Tibial nerve (tissue), 4 donors: ENCODE measurements around the gene MAPK14.
"Not testable (repeated sequence)": the region's sequence is repeated elsewhere in the genome, so short reads cannot be mapped to it uniquely, and the experiment has no call there.

Experiments
- EP300 ChIP-seq, 2 donors: sonication (generic); formaldehyde crosslinking; IDR thresholded peaks; one replicate each; pipeline ENCODE4 v1.6.1; 2017; ENCODE audit warnings: antibody characterized with exemption in 2 of 2, mild to moderate bottlenecking in 1 of 2
- POLR2A ChIP-seq, 2 donors: fragments of 450-650 bp; IDR thresholded peaks; one replicate each; pipeline ENCODE4 v1.6.1; 2017; ENCODE audit warnings: antibody characterized with exemption in 2 of 2, mild to moderate bottlenecking in 2 of 2, moderate library complexity in 2 of 2
- TF ChIP-seq, protein P1 (sequence below), 5 experiments: fragments of 200-600 bp in 3 of 5; fragments of 450-650 bp in 2 of 5; sonication (generic) in 3 of 5; IDR thresholded peaks; one replicate each; pipeline ENCODE4 v1.5.1; 2016 to 2019; ENCODE audit warnings: antibody characterized with exemption in 5 of 5, mild to moderate bottlenecking in 3 of 5, moderate library complexity in 2 of 5

- TF ChIP-seq, protein P1, sequence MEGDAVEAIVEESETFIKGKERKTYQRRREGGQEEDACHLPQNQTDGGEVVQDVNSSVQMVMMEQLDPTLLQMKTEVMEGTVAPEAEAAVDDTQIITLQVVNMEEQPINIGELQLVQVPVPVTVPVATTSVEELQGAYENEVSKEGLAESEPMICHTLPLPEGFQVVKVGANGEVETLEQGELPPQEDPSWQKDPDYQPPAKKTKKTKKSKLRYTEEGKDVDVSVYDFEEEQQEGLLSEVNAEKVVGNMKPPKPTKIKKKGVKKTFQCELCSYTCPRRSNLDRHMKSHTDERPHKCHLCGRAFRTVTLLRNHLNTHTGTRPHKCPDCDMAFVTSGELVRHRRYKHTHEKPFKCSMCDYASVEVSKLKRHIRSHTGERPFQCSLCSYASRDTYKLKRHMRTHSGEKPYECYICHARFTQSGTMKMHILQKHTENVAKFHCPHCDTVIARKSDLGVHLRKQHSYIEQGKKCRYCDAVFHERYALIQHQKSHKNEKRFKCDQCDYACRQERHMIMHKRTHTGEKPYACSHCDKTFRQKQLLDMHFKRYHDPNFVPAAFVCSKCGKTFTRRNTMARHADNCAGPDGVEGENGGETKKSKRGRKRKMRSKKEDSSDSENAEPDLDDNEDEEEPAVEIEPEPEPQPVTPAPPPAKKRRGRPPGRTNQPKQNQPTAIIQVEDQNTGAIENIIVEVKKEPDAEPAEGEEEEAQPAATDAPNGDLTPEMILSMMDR (IDR thresholded peaks at IDR 0.05) = not testable (repeated sequence)
- TF ChIP-seq EP300, POLR2A (IDR thresholded peaks at IDR 0.05): not testable (repeated sequence)
Measured at GRCh38 chr6:36129334-36129733, 101.7 kb downstream of the MAPK14 start.
